Right lobe of liver (tissue), 6 donors: Measurements from ENCODE around the gene PIP5K1B. TPM values are rescaled to one million over a fixed set of nuclear protein-coding genes. Genes with fewer than 3 reads are reported as not detected.

Source experiments
- ATAC-seq, 4 donors: fragments of 200-7000 bp; cut with Tn5 transposase; one replicate each; pipeline ENCODE4 v1.9.1; 2020; ENCODE audit warnings: mild to moderate bottlenecking in 4 of 4, moderate library complexity in 4 of 4
- DNase-seq, 3 donors: peaks; one replicate each; pipeline ENCODE4 v3.0.0-alpha.2; 2020
- H3K27ac ChIP-seq, 3 donors: fragments of 200-600 bp; one replicate each; pipeline ENCODE4 v1.8.0; 2022
- H3K27me3 ChIP-seq, 2 donors: fragments of 200-600 bp; one replicate each; pipeline ENCODE4 v1.8.0; 2022
- H3K36me3 ChIP-seq, 4 donors: fragments of 200-600 bp; sonication (generic) in 1 of 4; one replicate each; pipeline versions ENCODE4 v1.5.1 to v1.8.0; 2017 to 2022; ENCODE audit warnings: control low read depth in 1 of 4
- H3K4me1 ChIP-seq, 4 donors: fragments of 200-600 bp; sonication (generic) in 1 of 4; one replicate each; pipeline versions ENCODE4 v1.5.1 to v1.8.0; 2017 to 2022; ENCODE audit warnings: control low read depth in 1 of 4
- H3K4me3 ChIP-seq, 3 donors: fragments of 200-600 bp; one replicate each; pipeline ENCODE4 v1.8.0; 2022
- H3K9me3 ChIP-seq, 4 donors: fragments of 200-600 bp; sonication (generic) in 1 of 4; one replicate each; pipeline versions ENCODE4 v1.5.1 to v1.8.0; 2017 to 2022; ENCODE audit warnings: control low read depth in 1 of 4
- CTCF ChIP-seq, 4 donors: fragments of 200-600 bp in 3 of 4; fragments of 450-650 bp in 1 of 4; IDR thresholded peaks; one replicate each; pipeline versions ENCODE4 v1.5.1 to v1.8.0; 2016 to 2022; ENCODE audit warnings: antibody characterized with exemption in 4 of 4, mild to moderate bottlenecking in 2 of 4
- POLR2A ChIP-seq: fragments of 450-650 bp; IDR thresholded peaks from one replicate; pipeline ENCODE4 v1.6.1; 2017; ENCODE audit warnings: antibody characterized with exemption, mild to moderate bottlenecking
- WGBS: methylation state at CpG from one replicate; pipeline ENCODE4 v1.1.6; 2018; ENCODE audit warnings: low coverage, low lambda C conversion rate; ENCODE audit not compliant: insufficient coverage; ENCODE audit errors: missing lambda C conversion rate; 5-methylcytosine and 5-hydroxymethylcytosine counted together
- intact Hi-C, 2 donors: fragments of 100-400 bp; cut with DNase I; formaldehyde crosslinking; loops; one replicate each; pipeline versions ENCODE4 v1.11.2 to v1.14.1; 2022
- total RNA-seq, 6 experiments: library from RNA; depleted of rRNA in 2 of 6; stranded (reverse); fragments of >200 nt in 2 of 6; fragmentation: NEBNext Ultra II Directional in 3 of 6; extraction: Animal tissue kit (Norgen Biotek cat#: 25700) in 3 of 6; gene quantifications; one replicate each; pipeline versions ENCODE4 v1.1.0 to v1.2.4, GENCODE V29; 2016 to 2023
- donor health status: DM: no; HTN: yes; CAD: no.
- donor health status: DM: no; HTN: no; CAD: no.
- donor health status: DM: no; HTN: no; CAD: no.
- donor health status: DM: no; HTN: yes; CAD: no.
- donor health status: DM: no; HTN: yes; CAD: no.

Gene PIP5K1B
- total RNA-seq, 6 experiments from 2014 or later, result 0.27 to 0.71 TPM; not detected in 4

GRCh38 chr9:69016191-69017096, 311.4 kb downstream of the PIP5K1B start:
- peak in 3 of 4 donors; percentile 37 to 73 (median 62) for ATAC-seq
- whole genome bisulfite sequencing, result 57% methylated on average over 5 of the region's 5 CpGs
- no peaks in the 10 kb centered on the region for H3K9me3 ChIP-seq
- H3K4me1 ChIP-seq, result peaks cover 0 to 3% (median 0%) of the 10 kb centered on the region in 4 donors
- H3K27ac ChIP-seq, result no peak overlapping the region
- DNase-seq, result no peak
- H3K36me3 ChIP-seq, result no peaks in the 10 kb centered on the region
- no peaks in the 10 kb centered on the region for H3K27me3 ChIP-seq
- TF ChIP-seq CTCF (IDR thresholded peaks at IDR 0.05) (no peak), POLR2A (no peak)
- no peak overlapping the region for H3K4me3 ChIP-seq
- intact Hi-C loops, result no loop called here

GRCh38 chr9:69018737-69019136, 313.7 kb downstream of the PIP5K1B start:
- DNase-seq (no peak), ATAC-seq (no peak)
- 59% methylated on average over 4 of the region's 5 CpGs for WGBS
- H3K27ac ChIP-seq, result no peak overlapping the region
- no peaks in the 10 kb centered on the region for H3K27me3 ChIP-seq
- no peak overlapping the region for H3K4me3 ChIP-seq
- no peaks in the 10 kb centered on the region for H3K36me3 ChIP-seq
- H3K9me3 ChIP-seq, result no peaks in the 10 kb centered on the region
- TF ChIP-seq CTCF (IDR thresholded peaks at IDR 0.05), result no peak
- no peak for TF ChIP-seq POLR2A
- intact Hi-C loops, result no loop called here
- peaks cover 0 to 3% (median 0%) of the 10 kb centered on the region in 4 donors for H3K4me1 ChIP-seq

- intact Hi-C loops, result no loop called here
- Histone ChIP-seq H3K4me1 (peaks cover 0 to 3% (median 0%) of the 10 kb centered on the region in 4 donors), H3K4me3 (no peak overlapping the region), H3K27ac (no peak overlapping the region), H3K36me3 (no peaks in the 10 kb centered on the region), H3K27me3 (no peaks in the 10 kb centered on the region), H3K9me3 (no peaks in the 10 kb centered on the region)
- TF ChIP-seq POLR2A (no peak), CTCF (IDR thresholded peaks at IDR 0.05) (no peak)
- WGBS, result 32% methylated on average over 3 of the region's 3 CpGs
- peak in 1 of 4 donors; percentile 35 for ATAC-seq
- DNase-seq, result no peak
Observed at GRCh38 chr9:69019808-69020207, 314.8 kb downstream of the PIP5K1B start.

GRCh38 chr9:69020301-69021145, 315.5 kb downstream of the PIP5K1B start:
- Histone ChIP-seq H3K27me3 (no peaks in the 10 kb centered on the region), H3K4me1 (peaks cover 0 to 3% (median 0%) of the 10 kb centered on the region in 4 donors), H3K27ac (no peak overlapping the region), H3K9me3 (no peaks in the 10 kb centered on the region), H3K4me3 (no peak overlapping the region), H3K36me3 (no peaks in the 10 kb centered on the region)
- ATAC-seq, result no peak
- no peak for DNase-seq
- no peak for TF ChIP-seq CTCF (IDR thresholded peaks at IDR 0.05)
- TF ChIP-seq POLR2A, result no peak
- WGBS, result 85% methylated on average over 8 of the region's 8 CpGs
- intact Hi-C loops, result no loop called here
